GM12878 (cell line): ENCODE data around the gene MCRIP2. TPM values are rescaled to one million over a fixed set of nuclear protein-coding genes. Genes with fewer than 3 reads are reported as not detected.

Source experiments
- ATAC-seq: fragments of 200-7000 bp; cut with Tn5 transposase; 3 replicates; pipeline ENCODE4 v1.9.1; 2020; ENCODE audit warnings: mild to moderate bottlenecking, moderate library complexity
- BruUV-seq: library from RNA; stranded (reverse); fragments of 400-500 nt; replicated peaks from 2 replicates; lab custom pipeline; 2021; lab: Mats Ljungman, UMichigan
- CTCF ChIA-PET: fragments of 300-600 bp; sonication (Branson Sonifier 250); formaldehyde crosslinking; extraction: SDS; loops from one replicate; lab custom pipeline; 2021; ENCODE audit warnings: inconsistent platforms; lab: Yijun Ruan, JAX
- POLR2A ChIA-PET: fragments of 350-600 bp; formaldehyde crosslinking; extraction: SDS; loops from one replicate; lab custom pipeline; 2021; ENCODE audit warnings: inconsistent platforms; lab: Charles Lee
- RAD21 ChIA-PET: fragments of 300-600 bp; sonication (Branson Sonifier 250); formaldehyde crosslinking; loops from one replicate; lab custom pipeline; 2023; ENCODE audit warnings: antibody characterized with exemption; ENCODE audit not compliant: unreplicated experiment; lab: Charles Lee
- SMC1A ChIA-PET: fragments of 300-600 bp; sonication (Branson Sonifier 250); formaldehyde crosslinking; loops from one replicate; lab custom pipeline; 2023; ENCODE audit not compliant: unreplicated experiment, uncharacterized antibody; lab: Charles Lee
- DNase-seq: peaks from one replicate; pipeline ENCODE4 v3.0.0-alpha.2; 2011; ENCODE audit warnings: low read depth, low spot score
- FAIRE-seq: peaks from 3 replicates; lab custom pipeline; 2011; peaks lifted over from hg19 to GRCh38; lab: Jason Lieb, UNC
- H2AFZ ChIP-seq: 2 replicates; pipeline ENCODE4 v1.6.0; 2011; ENCODE audit warnings: low read depth, low read length, control low read depth; ENCODE audit not compliant: control insufficient read depth
- H3K27ac ChIP-seq: 2 replicates; pipeline ENCODE4 v1.5.1; 2011; ENCODE audit warnings: control low read depth; ENCODE audit not compliant: control insufficient read depth, insufficient read depth
- H3K27me3 ChIP-seq, 2 experiments: replicated peaks in 1 of 2; 2 replicates each; pipeline versions ENCODE4 v1.6.0 to v1.6.1; 2011; ENCODE audit warnings: low read length in 1 of 2; ENCODE audit not compliant: control insufficient read depth in 2 of 2, insufficient read depth in 2 of 2
- H3K36me3 ChIP-seq, 2 experiments: 2 replicates each; pipeline ENCODE4 v1.5.1; 2011; ENCODE audit warnings: low read length in 1 of 2; ENCODE audit not compliant: control insufficient read depth in 2 of 2, insufficient read depth in 2 of 2
- H3K4me1 ChIP-seq: 2 replicates; pipeline ENCODE4 v1.6.1; 2011; ENCODE audit warnings: mild to moderate bottlenecking, low read length, moderate library complexity, mixed read lengths; ENCODE audit not compliant: control insufficient read depth, insufficient read depth
- H3K4me2 ChIP-seq: 2 replicates; pipeline ENCODE4 v1.6.0; 2011; ENCODE audit warnings: control low read depth; ENCODE audit not compliant: control insufficient read depth, insufficient read depth
- H3K4me3 ChIP-seq: fragments of 200-600 bp; sonication (generic); 2 replicates; pipeline ENCODE4 v1.5.1; 2016
- H3K79me2 ChIP-seq: 2 replicates; pipeline ENCODE4 v1.6.0; 2011; ENCODE audit warnings: low read length; ENCODE audit not compliant: control insufficient read depth, insufficient read depth
- H3K9ac ChIP-seq: 2 replicates; pipeline ENCODE4 v1.8.0; 2011; ENCODE audit warnings: low read length, control low read depth, mixed read lengths; ENCODE audit not compliant: control insufficient read depth, insufficient read depth
- H3K9me3 ChIP-seq: replicated peaks from 3 replicates; pipeline ENCODE4 v1.5.1; 2011; ENCODE audit warnings: mild to moderate bottlenecking, low read length; ENCODE audit not compliant: control insufficient read depth, insufficient read depth
- H4K20me1 ChIP-seq: 2 replicates; pipeline ENCODE4 v1.6.0; 2011; ENCODE audit not compliant: control insufficient read depth, insufficient read depth
- CREB1 ChIP-seq: IDR thresholded peaks from 2 replicates; pipeline ENCODE4 v1.6.1; 2012; ENCODE audit warnings: low read depth, mild to moderate bottlenecking, inconsistent platforms
- SIX5 ChIP-seq: IDR thresholded peaks from 2 replicates; pipeline ENCODE4 v1.6.1; 2011; ENCODE audit warnings: mild to moderate bottlenecking, low read depth, low read length, moderate library complexity; ENCODE audit not compliant: severe bottlenecking
- SMAD5 ChIP-seq: IDR thresholded peaks from 2 replicates; pipeline ENCODE4 v1.6.1; 2016; ENCODE audit warnings: antibody characterized with exemption, low read depth
- SREBF1 ChIP-seq: IDR thresholded peaks from 2 replicates; pipeline ENCODE4 v1.6.1; 2012; ENCODE audit warnings: mild to moderate bottlenecking, low read length
- TCF12 ChIP-seq: IDR thresholded peaks from 2 replicates; pipeline ENCODE4 v1.6.1; 2011; ENCODE audit warnings: low read depth, mild to moderate bottlenecking, low read length
- USF1 ChIP-seq: IDR thresholded peaks from 2 replicates; pipeline ENCODE4 v1.6.1; 2011; ENCODE audit warnings: borderline replicate concordance, low read depth, mild to moderate bottlenecking, moderate library complexity, mixed read lengths, low read length; ENCODE audit not compliant: insufficient read depth; ENCODE audit errors: extremely low read length
- ZNF207 ChIP-seq: fragments of 450-650 bp; IDR thresholded peaks from 2 replicates; pipeline ENCODE4 v1.6.1; 2014; ENCODE audit warnings: antibody characterized with exemption, mild to moderate bottlenecking, borderline replicate concordance
- ZNF622 ChIP-seq: fragments of 450-650 bp; IDR thresholded peaks from 2 replicates; pipeline ENCODE4 v1.6.1; 2017; ENCODE audit warnings: mild to moderate bottlenecking, inconsistent platforms
- WGBS: methylation state at CpG from one replicate; pipeline ENCODE4 v1.1.6; 2016; ENCODE audit warnings: low lambda C conversion rate; ENCODE audit not compliant: insufficient replicate concordance, insufficient coverage; ENCODE audit errors: missing lambda C conversion rate; 5-methylcytosine and 5-hydroxymethylcytosine counted together
- in situ Hi-C: fragments of 300-500 bp; cut with MboI; formaldehyde crosslinking; loops from 9 replicates; pipeline ENCODE4 v1.14.3; 2018; ENCODE audit warnings: mixed read lengths
- intact Hi-C: fragments of 100-400 bp; cut with micrococcal nuclease; formaldehyde crosslinking; loops from one replicate; pipeline ENCODE4 v1.14.2; 2022; ENCODE audit not compliant: unreplicated experiment
- polyA plus RNA-seq, 11 experiments: library from polyadenylated mRNA; depleted of rRNA in 4 of 11; unstranded in 6 of 11; stranded (reverse) in 5 of 11; fragments of >200 nt; fragmentation: Nextera tagmentation in 4 of 11; fragmentation: Illumina TruSeq in 1 of 11; extraction: Ambion mirVana in 4 of 11; extraction: Trizol in 1 of 11; gene quantifications; 1 replicate in 1 of 11; 2 replicates in 10 of 11; pipeline versions ENCODE4 v1.2.1 to v1.2.3, GENCODE V29; 2011 to 2016; ENCODE audit warnings: inconsistent platforms in 2 of 11, missing spikeins in 2 of 11, low read depth in 1 of 11
- total RNA-seq, 4 experiments: library from RNA; depleted of rRNA in 3 of 4; stranded (reverse); fragments of >200 nt in 3 of 4; fragmentation: Illumina TruSeq in 1 of 4; extraction: Trizol in 1 of 4; gene quantifications; 2 replicates each; pipeline versions ENCODE4 v1.2.1 to v1.2.3, GENCODE V29; 2013 to 2021

MCRIP2 gene
- total and polyA plus RNA-seq, 10 of the 15 experiments (the other 5 are each of a cell fraction or from before 2014, with no cell fraction given) = 0.19 to 93.1 (median 57.9) TPM

GRCh38 chr16:595094-595528 lies 46.5 kb upstream of the MCRIP2 start:
- peaks cover 8% of the 10 kb centered on the region for H3K4me1 ChIP-seq
- peaks cover 0 to 4% of the 10 kb centered on the region in 2 experiments; a peak in 2 of 4 replicates for H3K36me3 ChIP-seq
- RAD21 ChIA-PET = no interaction called here
- no peaks in the 10 kb centered on the region for H4K20me1 ChIP-seq
- in situ Hi-C loops = no loop called here
- TF ChIP-seq SREBF1 = no peak
- TF ChIP-seq SMAD5 = no peak
- no peak for TF ChIP-seq USF1
- TF ChIP-seq TCF12 = no peak
- no peak for TF ChIP-seq CREB1
- TF ChIP-seq ZNF622 = no peak
- no peak for TF ChIP-seq SIX5
- TF ChIP-seq ZNF207 = no peak
- TF ChIP-seq, all 136 proteins: peak for 0
- H3K79me2 ChIP-seq = peaks cover 11% of the 10 kb centered on the region
- intact Hi-C loops = no loop called here
- ChIA-PET SMC1A (no interaction called here), POLR2A (no interaction called here), CTCF (no interaction called here)
- no peak overlapping the region for H3K4me2 ChIP-seq
- WGBS = 86% methylated on average over 18 of the region's 18 CpGs
- no peak overlapping the region for H3K4me3 ChIP-seq
- ATAC-seq = no peak
- no peak overlapping the region for H3K9ac ChIP-seq
- no TSS peak for BruUV-seq
- no peak for DNase-seq
- FAIRE-seq = no peak
- H3K27me3 ChIP-seq = no peaks in the 10 kb centered on the region
- no peak overlapping the region for H3K27ac ChIP-seq
- H2AFZ ChIP-seq = no peak overlapping the region
- no peaks in the 10 kb centered on the region; the same call in 2 of the 3 replicates for H3K9me3 ChIP-seq
